Measurements from ENCODE around the gene PTPRD. TPM values are rescaled to one million over a fixed set of nuclear protein-coding genes. Genes with fewer than 3 reads are reported as not detected.

PTPRD gene
- polyA plus RNA-seq, 1 experiment: 0.39 TPM

- no peak for DNase-seq (ENCODE audit: low read depth)
- ChIA-PET CTCF (no interaction called here), POLR2A (no interaction called here)
- Histone ChIP-seq H3K27me3 (ENCODE audit: control insufficient read depth, insufficient read depth, low read length) (no peaks in the 10 kb centered on the region), H3K36me3 (ENCODE audit: control insufficient read depth, insufficient read depth, low read length) (no peaks in the 10 kb centered on the region), H3K4me3 (ENCODE audit: low read depth, low read length) (no peak overlapping the region)
- no peak for TF ChIP-seq CTCF (IDR thresholded peaks at IDR 0.05; ENCODE audit: insufficient read depth, low read depth, low read length)
Observed at GRCh38 chr9:8558176-8558575, 2054.6 kb downstream of the PTPRD start.

GRCh38 chr9:8555762-8556500 lies 2056.9 kb downstream of the PTPRD start:
- ChIA-PET POLR2A (no interaction called here), CTCF (no interaction called here)
- TF ChIP-seq CTCF (IDR thresholded peaks at IDR 0.05; ENCODE audit: insufficient read depth, low read depth, low read length): no peak
- Histone ChIP-seq H3K36me3 (ENCODE audit: control insufficient read depth, insufficient read depth, low read length) (no peaks in the 10 kb centered on the region), H3K27me3 (ENCODE audit: control insufficient read depth, insufficient read depth, low read length) (no peaks in the 10 kb centered on the region), H3K4me3 (ENCODE audit: low read depth, low read length) (no peak overlapping the region)
- DNase-seq (ENCODE audit: low read depth): no peak

GRCh38 chr9:8553444-8553843 lies 2059.4 kb downstream of the PTPRD start:
- Histone ChIP-seq H3K36me3 (ENCODE audit: control insufficient read depth, insufficient read depth, low read length) (no peaks in the 10 kb centered on the region), H3K4me3 (ENCODE audit: low read depth, low read length) (no peak overlapping the region), H3K27me3 (ENCODE audit: control insufficient read depth, insufficient read depth, low read length) (no peaks in the 10 kb centered on the region)
- no peak for TF ChIP-seq CTCF (IDR thresholded peaks at IDR 0.05; ENCODE audit: insufficient read depth, low read depth, low read length)
- POLR2A ChIA-PET: no interaction called here
- CTCF ChIA-PET: interaction anchor here (0.7 kb wide), 1 partner anchor 37 kb away, joined by 3 read pairs; no protein-coding TSS in a partner anchor
- no peak for DNase-seq (ENCODE audit: low read depth)

- no peak for DNase-seq (ENCODE audit: low read depth)
- ChIA-PET POLR2A (no interaction called here), CTCF (no interaction called here)
- no peaks in the 10 kb centered on the region for H3K27me3 ChIP-seq (ENCODE audit: control insufficient read depth, insufficient read depth, low read length)
- no peak overlapping the region for H3K4me3 ChIP-seq (ENCODE audit: low read depth, low read length)
- TF ChIP-seq CTCF (IDR thresholded peaks at IDR 0.05; ENCODE audit: insufficient read depth, low read depth, low read length): no peak
- H3K36me3 ChIP-seq (ENCODE audit: control insufficient read depth, insufficient read depth, low read length): no peaks in the 10 kb centered on the region
Observed at GRCh38 chr9:8552732-8553131, 2060.1 kb downstream of the PTPRD start.

- TF ChIP-seq CTCF (IDR thresholded peaks at IDR 0.05; ENCODE audit: insufficient read depth, low read depth, low read length): no peak
- POLR2A ChIA-PET: no interaction called here
Observed at GRCh38 chr9:8549214-8549613, 2063.6 kb downstream of the PTPRD start.

More at GRCh38 chr9:8549214-8549613, 2063.6 kb downstream of the PTPRD start:
- Histone ChIP-seq H3K4me3 (ENCODE audit: low read depth, low read length) (no peak overlapping the region), H3K27me3 (ENCODE audit: control insufficient read depth, insufficient read depth, low read length) (no peaks in the 10 kb centered on the region), H3K36me3 (ENCODE audit: control insufficient read depth, insufficient read depth, low read length) (no peaks in the 10 kb centered on the region)
- CTCF ChIA-PET: no interaction called here
- no peak for DNase-seq (ENCODE audit: low read depth)
